Neuronal stem cell (in vitro differentiated cells): ENCODE results near the gene UBTF.
A peak's percentile ranks its signal among the peaks of the same experiment; 100 is the strongest.

Experiments used
- DNase-seq: peaks from one replicate; pipeline ENCODE4 v3.0.0-alpha.2; 2013; ENCODE audit warnings: low spot score
- H2AFZ ChIP-seq: one replicate; pipeline ENCODE4 v1.6.1; 2013; ENCODE audit warnings: mild to moderate bottlenecking, low read length, inconsistent platforms
- H2AK5ac ChIP-seq: 2 replicates; pipeline ENCODE4 v1.6.1; 2013; ENCODE audit warnings: low read depth, mild to moderate bottlenecking, inconsistent platforms, low read length, moderate library complexity, mixed read lengths
- H2BK120ac ChIP-seq: 2 replicates; pipeline ENCODE4 v1.6.1; 2013; ENCODE audit warnings: low read depth, mild to moderate bottlenecking, inconsistent platforms, low read length, moderate library complexity, mixed read lengths
- H2BK12ac ChIP-seq: one replicate; pipeline ENCODE4 v1.6.1; 2013; ENCODE audit warnings: low read length, inconsistent platforms
- H2BK15ac ChIP-seq: 2 replicates; pipeline ENCODE4 v1.6.1; 2013; ENCODE audit warnings: mild to moderate bottlenecking, low read length, inconsistent platforms, mixed read lengths
- H2BK5ac ChIP-seq: one replicate; pipeline ENCODE4 v1.6.1; 2013; ENCODE audit warnings: inconsistent platforms, mild to moderate bottlenecking, low read length, moderate library complexity
- H3K14ac ChIP-seq: one replicate; pipeline ENCODE4 v1.6.1; 2013; ENCODE audit warnings: low read length, inconsistent platforms
- H3K18ac ChIP-seq: 2 replicates; pipeline ENCODE4 v1.6.1; 2013; ENCODE audit warnings: low read length, inconsistent platforms
- H3K23ac ChIP-seq: 2 replicates; pipeline ENCODE4 v1.6.1; 2013; ENCODE audit warnings: low read depth, mild to moderate bottlenecking, mixed read lengths, low read length, inconsistent platforms; ENCODE audit not compliant: poor library complexity
- H3K27ac ChIP-seq: replicated peaks from 3 replicates; pipeline ENCODE4 v1.5.1; 2013; ENCODE audit warnings: low read length, inconsistent platforms
- H3K27me3 ChIP-seq, 3 experiments: 2 replicates each; pipeline ENCODE4 v1.6.1; 2013; ENCODE audit warnings: low read length in 3 of 3, mild to moderate bottlenecking in 2 of 3, inconsistent platforms in 1 of 3, low read depth in 1 of 3, mixed read lengths in 1 of 3, moderate library complexity in 1 of 3; ENCODE audit not compliant: control insufficient read depth in 3 of 3, insufficient read depth in 3 of 3
- H3K36me3 ChIP-seq, 2 donors: replicated peaks in 1 of 2; 2 replicates each; pipeline ENCODE4 v1.6.1; 2013; ENCODE audit warnings: low read length in 2 of 2; ENCODE audit not compliant: control insufficient read depth in 2 of 2, insufficient read depth in 2 of 2
- H3K4ac ChIP-seq: 2 replicates; pipeline ENCODE4 v1.6.1; 2013; ENCODE audit warnings: inconsistent platforms, mild to moderate bottlenecking, low read length, moderate library complexity
- H3K4me1 ChIP-seq, 2 donors: 1 replicate in 1 of 2; 2 replicates in 1 of 2; pipeline ENCODE4 v1.6.1; 2013; ENCODE audit warnings: low read length in 2 of 2, low read depth in 1 of 2; ENCODE audit not compliant: control insufficient read depth in 2 of 2, insufficient read depth in 1 of 2
- H3K4me2 ChIP-seq: one replicate; pipeline ENCODE4 v1.6.1; 2013; ENCODE audit warnings: mild to moderate bottlenecking, low read length, inconsistent platforms; ENCODE audit not compliant: insufficient read depth, poor library complexity, severe bottlenecking
- H3K4me3 ChIP-seq, 2 donors: 2 replicates each; pipeline ENCODE4 v1.5.1; 2013; ENCODE audit warnings: low read length in 2 of 2, mild to moderate bottlenecking in 2 of 2, inconsistent platforms in 1 of 2, moderate library complexity in 1 of 2
- H3K79me1 ChIP-seq: one replicate; pipeline ENCODE4 v1.6.1; 2013; ENCODE audit warnings: low read depth, mild to moderate bottlenecking, inconsistent platforms, low read length, moderate library complexity
- H3K9ac ChIP-seq: one replicate; pipeline ENCODE4 v1.6.1; 2013; ENCODE audit warnings: mild to moderate bottlenecking, low read depth, low read length, inconsistent platforms; ENCODE audit not compliant: poor library complexity
- H3K9me3 ChIP-seq, 2 donors: replicated peaks in 1 of 2; 2 replicates each; pipeline versions ENCODE3 to v1.6.1; 2013; ENCODE audit warnings: low read length in 2 of 2, mild to moderate bottlenecking in 2 of 2, inconsistent platforms in 1 of 2, low read depth in 1 of 2, mixed read lengths in 1 of 2, moderate library complexity in 1 of 2; ENCODE audit not compliant: control insufficient read depth in 2 of 2, insufficient read depth in 1 of 2
- H4K8ac ChIP-seq: one replicate; pipeline ENCODE4 v1.6.1; 2013; ENCODE audit warnings: low read depth, mild to moderate bottlenecking, inconsistent platforms, low read length, moderate library complexity
- H4K91ac ChIP-seq: one replicate; pipeline ENCODE4 v1.6.1; 2013; ENCODE audit warnings: low read length, low read depth, mild to moderate bottlenecking, inconsistent platforms; ENCODE audit not compliant: poor library complexity
- WGBS, 2 donors: extraction: QIAGEN DNeasy Blood & Tissue Kit; methylation state at CpG; one replicate each; pipeline ENCODE4 v1.1.7; 2013; ENCODE audit warnings: missing lambda C conversion rate in 2 of 2, mixed read lengths in 1 of 2; ENCODE audit not compliant: insufficient read length in 2 of 2, insufficient replicate concordance in 1 of 2; ENCODE audit errors: extremely low coverage in 2 of 2; 5-methylcytosine and 5-hydroxymethylcytosine counted together

The UBTF gene

DNA sequence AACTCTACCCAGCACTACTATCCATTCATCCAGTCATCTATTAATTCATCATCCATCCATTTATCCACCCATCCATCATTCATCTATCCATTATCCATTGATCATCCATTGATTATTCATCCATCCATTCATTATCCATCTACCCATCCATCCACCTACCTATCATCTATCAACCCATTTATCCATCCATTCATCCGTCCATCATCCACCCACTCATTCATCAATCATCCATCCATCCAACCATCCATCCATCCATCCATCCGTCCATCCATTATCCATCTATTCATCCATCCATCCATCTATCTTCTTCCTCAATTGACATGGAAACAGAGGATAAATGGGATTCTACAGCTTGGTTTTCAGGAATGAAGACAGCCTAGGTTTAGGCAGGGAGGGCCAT, 36.4 kb upstream of the UBTF start:
- WGBS, 2 donors, result 100% methylated on average over 2 of the region's 2 CpGs
- no peak overlapping the region for H2BK5ac ChIP-seq

DNA sequence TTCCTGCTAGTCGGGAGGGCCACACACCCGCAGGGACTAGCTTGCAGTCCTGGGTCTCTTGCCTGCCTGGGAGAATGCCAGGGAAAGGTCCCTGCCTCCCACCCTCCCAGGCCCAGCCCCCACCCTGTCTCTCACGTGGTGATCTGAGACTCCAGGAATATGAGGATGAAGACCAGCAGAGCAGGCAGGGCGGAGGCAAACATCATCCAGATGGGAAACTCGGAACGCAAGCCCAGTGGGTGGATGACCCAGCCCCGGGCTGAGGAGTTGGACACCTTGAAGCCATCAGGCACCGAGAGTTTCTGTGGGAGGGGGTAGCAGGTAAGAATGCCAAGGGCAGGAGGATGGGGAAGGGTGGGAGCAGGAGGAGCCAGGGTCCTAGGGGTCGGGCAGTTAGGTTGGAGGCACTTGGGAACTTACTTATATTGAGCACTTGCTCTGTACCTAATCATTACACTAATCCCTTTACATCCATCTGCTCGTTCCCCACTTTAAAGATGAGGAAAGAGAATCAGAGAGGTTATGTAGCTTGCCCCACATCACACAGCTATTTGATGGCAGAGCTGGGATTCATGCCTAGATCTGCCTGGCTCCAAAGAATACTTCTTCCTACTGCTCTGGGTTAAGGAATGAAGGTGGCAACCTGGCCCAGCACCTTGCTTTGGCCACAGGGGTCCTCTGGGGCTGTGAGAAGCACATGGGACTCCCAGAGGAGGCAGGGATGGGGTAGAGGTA, 35.1 kb upstream of the UBTF start:
- H4K8ac ChIP-seq, result no peak overlapping the region
- no peak overlapping the region for H3K27ac ChIP-seq
- no peak overlapping the region for H3K18ac ChIP-seq
- no peak overlapping the region for H3K4ac ChIP-seq
- H3K4me3 ChIP-seq, result no peak overlapping the region
- H3K9me3 ChIP-seq, result no peaks in the 10 kb centered on the region
- H2BK120ac ChIP-seq, result no peak overlapping the region
- no peak for DNase-seq
- H3K23ac ChIP-seq, result peak overlapping the region; percentile 6
- no peak overlapping the region for H2BK5ac ChIP-seq
- no peak overlapping the region for H3K4me2 ChIP-seq
- H3K36me3 ChIP-seq, result no peaks in the 10 kb centered on the region
- no peak overlapping the region for H3K14ac ChIP-seq
- no peak overlapping the region for H2AFZ ChIP-seq
- no CpG with 5 or more reads among the region's 10 CpGs for WGBS, 2 donors
- no peak overlapping the region for H2BK12ac ChIP-seq
- H3K4me1 ChIP-seq, result peaks cover 0 to 4% of the 10 kb centered on the region in 2 donors
- H3K27me3 ChIP-seq, result peaks cover 0 to 64% (median 3%) of the 10 kb centered on the region in 3 experiments
- no peak overlapping the region for H4K91ac ChIP-seq
- H2BK15ac ChIP-seq, result no peak overlapping the region
- H3K79me1 ChIP-seq, result no peaks in the 10 kb centered on the region
- H3K9ac ChIP-seq, result no peak overlapping the region
- no peak overlapping the region for H2AK5ac ChIP-seq

More for the DNA sequence above, 36.4 kb upstream of the UBTF start:
- Histone ChIP-seq H3K36me3 (no peaks in the 10 kb centered on the region), H3K4me3 (no peak overlapping the region), H2BK15ac (no peak overlapping the region), H2AK5ac (no peak overlapping the region), H3K9ac (no peak overlapping the region), H3K18ac (no peak overlapping the region), H4K91ac (no peak overlapping the region), H2BK120ac (no peak overlapping the region), H3K23ac (no peak overlapping the region), H3K14ac (no peak overlapping the region), H3K9me3 (no peaks in the 10 kb centered on the region), H4K8ac (no peak overlapping the region), H3K79me1 (no peaks in the 10 kb centered on the region), H3K4me2 (no peak overlapping the region), H3K4me1 (no peaks in the 10 kb centered on the region), H3K27me3 (peaks cover 0 to 64% (median 3%) of the 10 kb centered on the region in 3 experiments), H3K27ac (no peak overlapping the region), H3K4ac (no peak overlapping the region), H2BK12ac (no peak overlapping the region), H2AFZ (no peak overlapping the region)
- no peak for DNase-seq

GRCh38 chr17:44253006-44253405, 33.5 kb upstream of the UBTF start:
- no peak overlapping the region for H3K4ac ChIP-seq
- peak overlapping the region; percentile 57 for H4K8ac ChIP-seq
- H3K4me1 ChIP-seq, result peaks cover 0 to 4% of the 10 kb centered on the region in 2 donors
- no peak overlapping the region for H2AFZ ChIP-seq
- H3K9me3 ChIP-seq, result peaks cover 0 to 2% of the 10 kb centered on the region in 2 donors
- WGBS, 2 donors, result no CpG with 5 or more reads among the region's 14 CpGs
- H2BK15ac ChIP-seq, result peak overlapping the region; percentile 30
- H2BK120ac ChIP-seq, result no peak overlapping the region
- H3K27ac ChIP-seq, result no peak overlapping the region
- no peak overlapping the region for H3K9ac ChIP-seq
- H2BK5ac ChIP-seq, result no peak overlapping the region
- H3K27me3 ChIP-seq, result peaks cover 0 to 57% (median 3%) of the 10 kb centered on the region in 3 experiments
- DNase-seq, result no peak
- peak overlapping the region; percentile 30 for H2BK12ac ChIP-seq
- H4K91ac ChIP-seq, result peak overlapping the region; percentile 66
- no peaks in the 10 kb centered on the region for H3K36me3 ChIP-seq
- no peak overlapping the region for H3K4me2 ChIP-seq
- H3K18ac ChIP-seq, result peak overlapping the region; percentile 87
- H3K4me3 ChIP-seq, result no peak overlapping the region
- H2AK5ac ChIP-seq, result peak overlapping the region; percentile 20
- no peak overlapping the region for H3K23ac ChIP-seq
- no peaks in the 10 kb centered on the region for H3K79me1 ChIP-seq
- H3K14ac ChIP-seq, result peak overlapping the region; percentile 65

DNA sequence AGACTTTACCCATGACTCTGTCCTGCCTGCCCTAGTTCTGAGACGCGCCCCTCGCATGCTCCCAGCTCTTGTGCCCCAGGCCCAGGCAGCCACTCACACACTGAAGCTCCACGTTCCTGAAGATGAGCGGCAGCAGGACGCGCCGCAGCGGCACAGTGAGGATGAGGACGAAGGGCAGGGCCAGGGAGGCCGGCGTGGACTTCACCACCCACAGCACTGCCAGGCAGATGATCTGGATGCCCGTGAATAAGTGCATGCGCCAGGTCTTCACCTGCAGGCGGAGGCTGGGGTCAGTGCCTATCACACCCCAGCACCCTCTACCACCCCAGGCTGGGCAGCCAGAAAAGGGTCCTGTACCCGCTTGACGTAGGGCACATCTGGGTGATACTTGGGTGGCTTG, 31.6 kb upstream of the UBTF start:
- Histone ChIP-seq H3K79me1 (no peaks in the 10 kb centered on the region), H2BK120ac (peak overlapping the region; percentile 10), H3K4me2 (no peak overlapping the region), H2BK15ac (peak overlapping the region; percentile 77), H2AK5ac (no peak overlapping the region), H3K27ac (no peak overlapping the region), H3K18ac (peak overlapping the region; percentile 78), H3K27me3 (peaks cover 0 to 52% (median 2%) of the 10 kb centered on the region in 3 experiments), H3K36me3 (no peaks in the 10 kb centered on the region), H3K9me3 (peaks cover 0 to 2% of the 10 kb centered on the region in 2 donors), H4K91ac (no peak overlapping the region), H4K8ac (no peak overlapping the region), H3K23ac (peak overlapping the region; percentile 3), H3K14ac (peak overlapping the region; percentile 57), H2AFZ (no peak overlapping the region), H3K4me1 (peaks cover 0 to 6% of the 10 kb centered on the region in 2 donors), H3K9ac (no peak overlapping the region), H3K4ac (no peak overlapping the region), H3K4me3 (no peak overlapping the region), H2BK12ac (peak overlapping the region; percentile 67), H2BK5ac (no peak overlapping the region)
- WGBS, 2 donors, result no CpG with 5 or more reads among the region's 17 CpGs
- DNase-seq, result no peak
